PC-3 (cell line): ENCODE data around the gene NPAS2. TPM values are rescaled to one million over a fixed set of nuclear protein-coding genes. Genes with fewer than 3 reads are reported as not detected.

Experiments used
- ATAC-seq: fragments of 200-7000 bp; cut with Tn5 transposase; 2 replicates; pipeline ENCODE4 v1.9.1; 2020; ENCODE audit warnings: mild to moderate bottlenecking, moderate library complexity
- BruUV-seq: library from RNA; stranded (reverse); fragments of 400-500 nt; replicated peaks from 2 replicates; lab custom pipeline; 2021; lab: Mats Ljungman, UMichigan
- CTCF ChIA-PET: fragments of 300-600 bp; sonication (Branson Sonifier 250); formaldehyde crosslinking; loops from one replicate; lab custom pipeline; 2022; ENCODE audit warnings: antibody characterized with exemption; lab: Charles Lee
- POLR2A ChIA-PET: fragments of 300-600 bp; sonication (Branson Sonifier 250); formaldehyde crosslinking; loops from one replicate; lab custom pipeline; 2022; ENCODE audit warnings: antibody characterized with exemption; ENCODE audit not compliant: unreplicated experiment; lab: Charles Lee
- DNase-seq: peaks from one replicate; pipeline ENCODE4 v3.0.0-alpha.2; 2015
- H2AFZ ChIP-seq: fragments of 300-600 bp; sonication (generic); 2 replicates; pipeline ENCODE4 v1.6.0; 2016; ENCODE audit warnings: antibody characterized with exemption, low read length
- H3F3A ChIP-seq: fragments of 300-600 bp; sonication (generic); one replicate; pipeline ENCODE4 v1.6.0; 2017; ENCODE audit warnings: antibody characterized with exemption, low read length, control low read depth, mild to moderate bottlenecking; ENCODE audit not compliant: unreplicated experiment
- H3K27ac ChIP-seq: fragments of 300-600 bp; sonication (generic); 2 replicates; pipeline ENCODE4 v1.5.1; 2016; ENCODE audit warnings: mild to moderate bottlenecking, low read length
- H3K27me3 ChIP-seq: fragments of 300-600 bp; sonication (generic); 2 replicates; pipeline ENCODE4 v1.6.1; 2016; ENCODE audit warnings: low read length, mixed read lengths
- H3K36me3 ChIP-seq: fragments of 300-600 bp; sonication (generic); 2 replicates; pipeline ENCODE4 v1.6.1; 2016; ENCODE audit warnings: low read depth, mixed run types, low read length, mixed read lengths
- H3K4me1 ChIP-seq: fragments of 300-600 bp; sonication (generic); 2 replicates; pipeline ENCODE4 v1.5.1; 2016; ENCODE audit warnings: low read length; ENCODE audit not compliant: insufficient read depth
- H3K4me2 ChIP-seq: fragments of 300-600 bp; sonication (generic); 2 replicates; pipeline ENCODE4 v1.6.0; 2016; ENCODE audit warnings: low read length
- H3K4me3 ChIP-seq: fragments of 300-600 bp; sonication (generic); 2 replicates; pipeline ENCODE4 v1.5.1; 2016; ENCODE audit warnings: mild to moderate bottlenecking, low read length, mixed read lengths
- H3K79me2 ChIP-seq: fragments of 300-600 bp; sonication (generic); 2 replicates; pipeline ENCODE4 v1.6.1; 2017; ENCODE audit warnings: low read length, mixed read lengths
- H3K9ac ChIP-seq: fragments of 300-600 bp; sonication (generic); 2 replicates; pipeline ENCODE4 v1.6.0; 2016; ENCODE audit warnings: mild to moderate bottlenecking, low read length
- H3K9me2 ChIP-seq: fragments of 300-600 bp; sonication (generic); replicated peaks from 2 replicates; pipeline ENCODE4 v1.6.1; 2016; ENCODE audit warnings: mixed run types, low read length, mixed read lengths
- H3K9me3 ChIP-seq: fragments of 300-600 bp; sonication (generic); 2 replicates; pipeline ENCODE4 v1.6.1; 2016; ENCODE audit warnings: low read length, mixed read lengths
- H4K20me1 ChIP-seq: fragments of 300-600 bp; sonication (generic); 2 replicates; pipeline ENCODE4 v1.6.1; 2016; ENCODE audit warnings: low read length, mixed read lengths
- CTCF ChIP-seq: fragments of 300-600 bp; sonication (generic); conservative IDR thresholded peaks from 2 replicates; pipeline ENCODE4 v1.5.1; 2017; ENCODE audit warnings: antibody characterized with exemption, low read depth, mild to moderate bottlenecking, low read length
- EZH2 ChIP-seq: fragments of 300-600 bp; sonication (generic); IDR thresholded peaks from one replicate; pipeline ENCODE4 v1.6.1; 2017; ENCODE audit warnings: antibody characterized with exemption, mild to moderate bottlenecking, low read length; ENCODE audit not compliant: unreplicated experiment
- EZH2phosphoT487 ChIP-seq: fragments of 300-600 bp; sonication (generic); IDR thresholded peaks from 2 replicates; pipeline ENCODE4 v1.6.1; 2018; ENCODE audit warnings: mild to moderate bottlenecking, antibody characterized with exemption, low read length, borderline replicate concordance
- intact Hi-C: fragments of 100-400 bp; cut with micrococcal nuclease; formaldehyde crosslinking; loops from 2 replicates; pipeline ENCODE4 v1.9.0; 2023
- total RNA-seq: library from RNA; depleted of rRNA; stranded (reverse); fragments of >200 nt; gene quantifications from 2 replicates; pipeline ENCODE4 v1.2.3, GENCODE V29; 2014

NPAS2 gene
- total RNA-seq, 1 experiment from 2014 or later: 55.4 TPM

GRCh38 chr2:100936070-100936741 is 116.3 kb downstream of the NPAS2 start:
- Histone ChIP-seq H3K27me3 (no peaks in the 10 kb centered on the region), H3K9me3 (no peaks in the 10 kb centered on the region), H3K36me3 (peaks cover 56% of the 10 kb centered on the region), H3K9ac (no peak overlapping the region), H3K4me3 (no peak overlapping the region), H2AFZ (no peak overlapping the region), H3F3A (no peaks in the 10 kb centered on the region), H4K20me1 (no peaks in the 10 kb centered on the region), H3K4me1 (no peaks in the 10 kb centered on the region), H3K27ac (no peak overlapping the region), H3K4me2 (no peak overlapping the region), H3K79me2 (no peaks in the 10 kb centered on the region), H3K9me2 (no peaks in the 10 kb centered on the region)
- POLR2A ChIA-PET: no interaction called here
- intact Hi-C loops: no loop called here
- ATAC-seq (no peak), DNase-seq (no peak)
- no TSS peak for BruUV-seq
- no peak for TF ChIP-seq EZH2
- no peak for TF ChIP-seq CTCF
- TF ChIP-seq EZH2phosphoT487: no peak
- CTCF ChIA-PET: no interaction called here

GRCh38 chr2:100936972-100937542 is 117.1 kb downstream of the NPAS2 start:
- Histone ChIP-seq H3K9ac (no peak overlapping the region), H3K9me3 (no peaks in the 10 kb centered on the region), H3F3A (no peaks in the 10 kb centered on the region), H4K20me1 (no peaks in the 10 kb centered on the region), H3K4me2 (no peak overlapping the region), H3K36me3 (peaks cover 53% of the 10 kb centered on the region), H2AFZ (no peak overlapping the region), H3K4me3 (no peak overlapping the region), H3K27me3 (no peaks in the 10 kb centered on the region), H3K79me2 (no peaks in the 10 kb centered on the region), H3K4me1 (no peaks in the 10 kb centered on the region), H3K9me2 (no peaks in the 10 kb centered on the region), H3K27ac (no peak overlapping the region)
- ChIA-PET CTCF (no interaction called here), POLR2A (no interaction called here)
- ATAC-seq (no peak), DNase-seq (no peak)
- intact Hi-C loops: no loop called here
- BruUV-seq: no TSS peak
- no peak for TF ChIP-seq EZH2
- TF ChIP-seq CTCF: no peak
- no peak for TF ChIP-seq EZH2phosphoT487
